ENCODE measurements around the gene ADAMTS7. TPM values are rescaled to one million over a fixed set of nuclear protein-coding genes. Genes with fewer than 3 reads are reported as not detected.
A peak's percentile ranks its signal among the peaks of the same experiment; 100 is the strongest.
"Not testable (repeated sequence)": the region's sequence is repeated elsewhere in the genome, so short reads cannot be mapped to it uniquely, and the experiment has no call there.

ADAMTS7 gene
- total RNA-seq, 1 donor from 2014 or later, result 19.2 TPM

DNA sequence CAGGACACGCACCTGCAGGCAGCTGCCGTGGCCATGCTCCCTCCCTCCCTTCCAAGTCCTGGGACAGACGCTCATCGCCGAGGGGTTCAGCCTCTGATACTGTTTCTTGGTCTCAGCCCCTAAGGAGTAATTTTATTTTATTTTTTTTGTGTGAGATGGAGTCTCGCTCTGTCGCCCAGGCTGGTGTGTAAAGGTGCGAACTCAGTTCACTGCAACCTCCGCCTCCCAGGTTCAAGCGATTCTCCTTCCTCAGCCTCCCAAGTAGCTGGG is 53.7 kb downstream of the ADAMTS7 start:
- Histone ChIP-seq H3K4me1 (no peaks in the 10 kb centered on the region), H2AFZ (replicated peaks) (no peak overlapping the region), H3K27ac (no peak overlapping the region), H3K9me3 (ENCODE audit: low read depth) (no peaks in the 10 kb centered on the region), H3K4me3 (no peak overlapping the region), H3K9ac (no peak overlapping the region), H3K36me3 (no peaks in the 10 kb centered on the region), H3K79me2 (ENCODE audit: low read depth) (no peaks in the 10 kb centered on the region), H4K20me1 (ENCODE audit: low read depth) (no peaks in the 10 kb centered on the region), H3K27me3 (no peaks in the 10 kb centered on the region), H3F3A (ENCODE audit: low read depth) (no peaks in the 10 kb centered on the region), H3K4me2 (no peak overlapping the region)
- no peak overlapping the region for H3K27ac Mint-ChIP-seq
- peaks cover 3% of the 10 kb centered on the region for H3K27me3 Mint-ChIP-seq (ENCODE audit: insufficient read depth, low read depth)
- TF ChIP-seq, protein P1, sequence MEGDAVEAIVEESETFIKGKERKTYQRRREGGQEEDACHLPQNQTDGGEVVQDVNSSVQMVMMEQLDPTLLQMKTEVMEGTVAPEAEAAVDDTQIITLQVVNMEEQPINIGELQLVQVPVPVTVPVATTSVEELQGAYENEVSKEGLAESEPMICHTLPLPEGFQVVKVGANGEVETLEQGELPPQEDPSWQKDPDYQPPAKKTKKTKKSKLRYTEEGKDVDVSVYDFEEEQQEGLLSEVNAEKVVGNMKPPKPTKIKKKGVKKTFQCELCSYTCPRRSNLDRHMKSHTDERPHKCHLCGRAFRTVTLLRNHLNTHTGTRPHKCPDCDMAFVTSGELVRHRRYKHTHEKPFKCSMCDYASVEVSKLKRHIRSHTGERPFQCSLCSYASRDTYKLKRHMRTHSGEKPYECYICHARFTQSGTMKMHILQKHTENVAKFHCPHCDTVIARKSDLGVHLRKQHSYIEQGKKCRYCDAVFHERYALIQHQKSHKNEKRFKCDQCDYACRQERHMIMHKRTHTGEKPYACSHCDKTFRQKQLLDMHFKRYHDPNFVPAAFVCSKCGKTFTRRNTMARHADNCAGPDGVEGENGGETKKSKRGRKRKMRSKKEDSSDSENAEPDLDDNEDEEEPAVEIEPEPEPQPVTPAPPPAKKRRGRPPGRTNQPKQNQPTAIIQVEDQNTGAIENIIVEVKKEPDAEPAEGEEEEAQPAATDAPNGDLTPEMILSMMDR (IDR thresholded peaks at IDR 0.05), result no peak
- no peak for TF ChIP-seq EZH2phosphoT487 (IDR thresholded peaks at IDR 0.05)
- no peak for TF ChIP-seq EZH2 (IDR thresholded peaks at IDR 0.05)
- no peaks in the 10 kb centered on the region for H3K9me3 Mint-ChIP-seq
- DNase-seq (ENCODE audit: low spot score), result no peak
- peaks cover 15% of the 10 kb centered on the region for H3K4me1 Mint-ChIP-seq
- H3K4me3 Mint-ChIP-seq, result no peak overlapping the region
- peaks cover 2% of the 10 kb centered on the region for H3K36me3 Mint-ChIP-seq

DNA sequence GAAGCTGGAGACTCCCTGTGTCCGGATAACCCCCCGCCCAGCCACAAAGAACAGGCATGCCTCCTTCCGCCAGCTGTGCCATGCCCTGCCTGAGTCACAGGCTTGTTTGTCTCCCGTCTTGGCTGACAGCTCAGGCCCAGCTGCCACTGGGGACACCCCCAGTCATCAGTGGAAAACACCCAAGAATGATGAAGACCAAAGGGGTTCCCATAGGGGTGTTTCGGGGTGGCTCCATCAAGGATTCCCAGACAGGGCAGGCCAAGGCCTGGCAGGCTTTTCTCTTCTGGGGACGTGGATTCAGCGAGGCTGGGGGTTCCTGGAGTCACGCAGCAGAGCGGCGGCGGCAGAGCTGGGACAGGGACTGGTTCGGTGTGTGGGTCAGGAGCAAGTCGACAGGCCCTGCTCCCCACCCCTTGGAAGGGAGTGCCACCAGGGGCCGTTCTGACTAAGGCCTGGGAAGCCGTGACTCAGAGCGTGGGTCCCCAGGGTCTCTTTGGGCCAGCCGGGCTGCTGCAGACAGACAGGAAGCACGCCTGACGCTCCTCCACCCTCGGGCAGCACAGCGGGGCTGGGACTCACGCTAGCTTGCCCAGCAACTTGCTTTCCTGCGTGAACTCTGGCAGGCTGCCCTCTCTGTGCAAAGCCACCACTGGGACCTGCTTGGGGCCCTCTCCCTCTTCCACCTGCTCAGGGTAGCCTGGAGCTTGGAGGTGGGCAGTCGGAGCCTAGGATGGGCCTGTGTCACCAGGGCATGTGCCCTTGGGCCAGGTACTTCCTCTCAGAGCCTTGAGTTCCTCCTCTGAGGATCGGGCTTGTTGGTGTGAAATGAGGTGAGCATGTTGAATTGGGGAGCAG is 54.3 kb downstream of the ADAMTS7 start:
- H3K36me3 ChIP-seq; H3K4me3 ChIP-seq; DNase-seq (ENCODE audit: low spot score); H3K27me3 Mint-ChIP-seq (ENCODE audit: insufficient read depth, low read depth); H3K4me1 ChIP-seq; H3K4me3 Mint-ChIP-seq; H3K9me3 ChIP-seq (ENCODE audit: low read depth); H3K36me3 Mint-ChIP-seq; H3K9ac ChIP-seq; H2AFZ ChIP-seq (replicated peaks); H3K27ac ChIP-seq; H3K27me3 ChIP-seq; H3K79me2 ChIP-seq (ENCODE audit: low read depth); H3K9me3 Mint-ChIP-seq; H3K4me2 ChIP-seq; H3F3A ChIP-seq (ENCODE audit: low read depth); H4K20me1 ChIP-seq (ENCODE audit: low read depth): not testable (repeated sequence)
- Mint-ChIP-seq H3K4me1 (peaks cover 15% of the 10 kb centered on the region), H3K27ac (peak overlapping the region; percentile 46)

DNA sequence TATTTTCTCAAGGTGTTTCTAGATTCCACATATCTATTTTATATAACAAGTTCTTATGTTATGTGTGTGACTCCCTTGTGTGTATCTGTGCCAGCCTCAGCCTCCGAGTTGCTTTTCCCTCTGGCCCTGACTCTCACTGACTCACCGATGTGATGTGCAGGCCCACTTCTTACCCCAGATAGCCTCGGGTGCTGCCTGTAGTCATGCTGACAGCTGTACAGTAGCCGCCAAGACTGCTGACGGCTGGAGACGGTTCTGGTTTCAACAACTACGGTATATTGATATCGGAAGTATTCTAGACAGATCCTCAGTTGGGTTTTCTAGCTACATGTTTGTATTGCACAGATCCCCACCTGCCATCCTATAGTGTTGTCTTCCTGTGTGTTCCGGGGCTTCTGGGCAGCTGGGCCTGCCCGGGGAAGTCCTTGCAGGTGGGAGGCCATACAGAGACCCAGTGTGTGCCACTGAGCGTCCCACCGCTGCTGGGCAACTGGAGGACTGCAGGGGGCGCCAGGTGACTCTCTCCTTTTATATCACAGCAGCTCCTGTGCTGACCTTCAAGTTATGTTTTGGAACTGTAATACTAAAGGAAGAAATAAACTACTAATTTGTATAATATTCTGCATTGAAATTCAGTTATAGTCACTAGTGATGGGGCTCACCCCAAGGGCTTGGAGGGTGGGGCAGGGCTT is 55.2 kb downstream of the ADAMTS7 start:
- not testable (repeated sequence) for H4K20me1 ChIP-seq (ENCODE audit: low read depth); H3F3A ChIP-seq (ENCODE audit: low read depth); H3K36me3 ChIP-seq; H2AFZ ChIP-seq (replicated peaks); H3K27ac ChIP-seq; H3K27me3 ChIP-seq; H3K27me3 Mint-ChIP-seq (ENCODE audit: insufficient read depth, low read depth); H3K27ac Mint-ChIP-seq; H3K4me3 ChIP-seq; H3K9me3 Mint-ChIP-seq; H3K4me1 ChIP-seq; H3K9ac ChIP-seq; H3K9me3 ChIP-seq (ENCODE audit: low read depth); H3K36me3 Mint-ChIP-seq; H3K4me2 ChIP-seq; H3K79me2 ChIP-seq (ENCODE audit: low read depth); H3K4me3 Mint-ChIP-seq
- TF ChIP-seq, protein P1 (IDR thresholded peaks at IDR 0.05), result peak; percentile 66
- peaks cover 15% of the 10 kb centered on the region for H3K4me1 Mint-ChIP-seq
- peak; percentile 50 for DNase-seq (ENCODE audit: low spot score)

DNA sequence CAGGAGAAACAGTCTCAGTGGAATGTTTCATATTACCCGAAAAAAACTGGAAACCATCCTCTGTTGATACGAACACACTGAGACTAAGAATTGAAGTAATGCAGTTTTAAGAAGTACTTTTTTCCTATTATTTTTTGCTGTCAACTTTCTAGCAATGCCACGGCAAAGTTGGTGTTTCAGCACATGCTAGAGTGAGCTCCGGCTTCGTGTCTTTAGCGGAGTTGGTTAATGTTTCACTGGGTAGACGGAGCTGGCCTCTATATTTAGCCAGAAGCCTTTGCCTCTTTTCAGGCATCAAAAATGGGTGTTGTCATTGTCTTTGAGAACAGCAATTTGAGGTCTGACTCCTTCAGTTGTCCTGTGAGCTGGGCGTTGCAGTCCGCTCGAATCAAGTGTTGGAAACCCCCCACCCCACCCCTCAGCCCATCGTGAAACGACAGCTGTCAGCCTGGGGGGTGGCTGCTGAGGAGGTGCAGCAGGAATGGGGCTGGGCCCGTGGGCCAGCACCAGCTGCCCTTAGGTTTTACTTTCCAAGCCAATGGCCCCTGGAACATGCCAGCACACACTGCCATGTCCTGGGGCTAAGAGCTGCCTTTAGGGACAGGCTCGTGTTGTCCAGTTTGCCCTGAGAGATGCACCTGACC is 56.5 kb downstream of the ADAMTS7 start:
- H3K27me3 ChIP-seq; H4K20me1 ChIP-seq (ENCODE audit: low read depth); H3K36me3 Mint-ChIP-seq; H3K27ac ChIP-seq; H3K4me3 Mint-ChIP-seq; H3K79me2 ChIP-seq (ENCODE audit: low read depth); H3K9me3 ChIP-seq (ENCODE audit: low read depth); DNase-seq (ENCODE audit: low spot score); H3K36me3 ChIP-seq; H3K9me3 Mint-ChIP-seq; H3K27me3 Mint-ChIP-seq (ENCODE audit: insufficient read depth, low read depth); H3K9ac ChIP-seq; H3K4me3 ChIP-seq; H3K4me2 ChIP-seq; H3F3A ChIP-seq (ENCODE audit: low read depth); H2AFZ ChIP-seq (replicated peaks); H3K4me1 ChIP-seq; H3K27ac Mint-ChIP-seq: not testable (repeated sequence)
- peaks cover 19% of the 10 kb centered on the region for H3K4me1 Mint-ChIP-seq

DNA sequence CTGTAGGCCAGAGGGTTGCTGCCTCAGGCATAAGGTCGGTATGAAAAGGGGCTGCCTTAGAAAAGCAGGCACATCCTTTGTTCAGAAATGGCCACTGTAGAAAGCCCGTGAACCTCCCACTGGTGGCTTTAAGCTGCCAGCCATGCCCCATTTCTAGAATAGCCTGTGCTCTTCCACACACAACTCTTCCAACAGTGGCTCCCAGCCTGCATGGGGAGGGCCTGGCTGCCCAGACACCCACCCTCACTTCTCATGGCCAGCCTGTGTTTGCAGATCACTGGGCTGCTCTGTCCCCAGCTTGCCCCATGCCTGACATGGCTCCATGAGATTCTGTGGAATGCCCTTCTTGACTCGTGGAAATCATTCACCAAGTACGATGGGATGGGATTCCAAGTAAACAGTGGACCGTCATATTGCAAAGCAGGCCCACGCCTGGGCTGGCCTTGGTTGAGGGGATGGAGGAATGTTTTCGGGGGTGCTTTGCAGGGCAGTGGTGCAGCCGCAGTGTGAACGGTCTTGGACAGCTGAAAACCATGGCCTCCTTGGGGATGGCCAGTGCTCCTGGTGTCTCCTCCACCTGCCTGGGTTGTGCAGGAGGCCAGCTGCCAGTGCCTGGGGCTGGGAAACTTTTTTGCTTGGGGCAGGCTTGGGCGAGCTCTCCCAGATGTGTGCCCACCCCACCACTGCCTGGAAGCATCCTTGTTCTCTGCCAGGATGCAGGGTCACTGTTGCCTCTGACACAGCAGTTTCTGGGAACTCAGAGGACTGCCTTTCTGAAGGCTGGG is 57.3 kb downstream of the ADAMTS7 start:
- not testable (repeated sequence) for H3K36me3 Mint-ChIP-seq; H4K20me1 ChIP-seq (ENCODE audit: low read depth); H3F3A ChIP-seq (ENCODE audit: low read depth); H3K4me2 ChIP-seq; H3K9me3 ChIP-seq (ENCODE audit: low read depth); H3K27me3 ChIP-seq; H3K4me3 Mint-ChIP-seq; H3K27ac Mint-ChIP-seq; H3K27me3 Mint-ChIP-seq (ENCODE audit: insufficient read depth, low read depth); H3K27ac ChIP-seq; H3K4me3 ChIP-seq; H3K36me3 ChIP-seq; DNase-seq (ENCODE audit: low spot score); H3K79me2 ChIP-seq (ENCODE audit: low read depth); H3K9ac ChIP-seq; H3K4me1 ChIP-seq; H2AFZ ChIP-seq (replicated peaks); H3K9me3 Mint-ChIP-seq
- H3K4me1 Mint-ChIP-seq, result peaks cover 19% of the 10 kb centered on the region

DNA sequence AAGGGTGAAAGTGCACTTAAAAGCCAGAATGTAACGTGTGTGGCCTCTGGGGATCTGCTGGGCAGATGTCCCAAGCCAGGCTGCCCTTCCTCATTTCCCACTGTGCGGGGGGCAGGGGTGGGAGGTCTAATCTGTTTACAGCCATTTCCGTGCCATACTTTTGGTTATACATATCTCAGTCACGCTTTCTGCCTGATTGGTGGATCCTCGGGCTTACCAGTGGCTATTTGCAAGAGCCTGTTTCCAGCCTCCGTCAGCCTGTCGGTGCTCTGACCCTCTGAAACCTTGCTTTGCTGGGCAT is 58.0 kb downstream of the ADAMTS7 start:
- not testable (repeated sequence) for H3K27me3 ChIP-seq; DNase-seq (ENCODE audit: low spot score); H3K27me3 Mint-ChIP-seq (ENCODE audit: insufficient read depth, low read depth); H3K79me2 ChIP-seq (ENCODE audit: low read depth); H3K27ac ChIP-seq; H3K27ac Mint-ChIP-seq; H3K9ac ChIP-seq; H3K36me3 ChIP-seq; H2AFZ ChIP-seq (replicated peaks); H3K4me1 ChIP-seq; H3K4me3 ChIP-seq; H3F3A ChIP-seq (ENCODE audit: low read depth); H3K4me2 ChIP-seq; H3K36me3 Mint-ChIP-seq; H3K9me3 ChIP-seq (ENCODE audit: low read depth); H3K9me3 Mint-ChIP-seq; H4K20me1 ChIP-seq (ENCODE audit: low read depth)
- peak overlapping the region; percentile 41 for H3K4me3 Mint-ChIP-seq
- H3K4me1 Mint-ChIP-seq, result peaks cover 19% of the 10 kb centered on the region
